Dendritic cell treated with granulocyte-macrophage colony-stimulating factor and Interleukin-4, amounts not matched to agents 40 ng/mL and 50 ng/mL, for 4 days (primary cell): ENCODE data around the gene PHF10.

Experiments used
- H3K27ac Mint-ChIP-seq: one replicate; pipeline ENCODE4 v1.8.0; 2022; ENCODE audit warnings: mild to moderate bottlenecking, mixed read lengths
- H3K27me3 Mint-ChIP-seq: one replicate; pipeline ENCODE4 v1.8.0; 2022; ENCODE audit warnings: mild to moderate bottlenecking, mixed read lengths
- H3K36me3 Mint-ChIP-seq: one replicate; pipeline ENCODE4 v1.8.0; 2022; ENCODE audit warnings: low read depth, mixed read lengths
- H3K4me1 Mint-ChIP-seq: one replicate; pipeline ENCODE4 v1.8.0; 2022; ENCODE audit warnings: low read depth, mixed read lengths
- H3K4me3 Mint-ChIP-seq: one replicate; pipeline ENCODE4 v1.8.0; 2022; ENCODE audit warnings: mild to moderate bottlenecking, moderate library complexity, mixed read lengths
- H3K9me3 Mint-ChIP-seq: one replicate; pipeline ENCODE4 v1.8.0; 2022; ENCODE audit warnings: mixed read lengths
- intact Hi-C: fragments of 100-400 bp; cut with micrococcal nuclease; formaldehyde crosslinking; loops from one replicate; pipeline ENCODE4 v1.15.0; 2022

Gene PHF10

GRCh38 chr6:169678342-169678741 is 46.0 kb downstream of the PHF10 start:
- Mint-ChIP-seq H3K4me1 (no peaks in the 10 kb centered on the region), H3K27ac (no peak overlapping the region), H3K36me3 (peaks cover 25% of the 10 kb centered on the region), H3K27me3 (no peaks in the 10 kb centered on the region), H3K4me3 (no peak overlapping the region), H3K9me3 (peaks cover 32% of the 10 kb centered on the region)
- intact Hi-C loops = no loop called here

- Mint-ChIP-seq H3K9me3 (peaks cover 20% of the 10 kb centered on the region), H3K4me3 (no peak overlapping the region), H3K27ac (no peak overlapping the region), H3K4me1 (no peaks in the 10 kb centered on the region), H3K27me3 (no peaks in the 10 kb centered on the region), H3K36me3 (peaks cover 19% of the 10 kb centered on the region)
- intact Hi-C loops = no loop called here
Observed at GRCh38 chr6:169677096-169677495, 47.2 kb downstream of the PHF10 start.

- Mint-ChIP-seq H3K9me3 (peaks cover 2% of the 10 kb centered on the region), H3K4me3 (no peak overlapping the region), H3K27ac (no peak overlapping the region), H3K36me3 (peaks cover 4% of the 10 kb centered on the region), H3K27me3 (no peaks in the 10 kb centered on the region), H3K4me1 (peaks cover under 1% of the 10 kb centered on the region)
- intact Hi-C loops = no loop called here
Observed at GRCh38 chr6:169675011-169675410, 49.3 kb downstream of the PHF10 start.

GRCh38 chr6:169671563-169671962 is 52.7 kb downstream of the PHF10 start:
- Mint-ChIP-seq H3K4me3 (no peak overlapping the region), H3K4me1 (peaks cover 10% of the 10 kb centered on the region), H3K27me3 (no peaks in the 10 kb centered on the region), H3K36me3 (peaks cover 6% of the 10 kb centered on the region), H3K9me3 (no peaks in the 10 kb centered on the region), H3K27ac (no peak overlapping the region)
- intact Hi-C loops = no loop called here

- Mint-ChIP-seq H3K9me3 (no peaks in the 10 kb centered on the region), H3K4me3 (no peak overlapping the region), H3K4me1 (peaks cover 10% of the 10 kb centered on the region), H3K36me3 (peaks cover 6% of the 10 kb centered on the region), H3K27ac (peak overlapping the region; percentile 18), H3K27me3 (no peaks in the 10 kb centered on the region)
- intact Hi-C loops = no loop called here
Observed at GRCh38 chr6:169669889-169670288, 54.4 kb downstream of the PHF10 start.

- peaks cover 10% of the 10 kb centered on the region for H3K4me1 Mint-ChIP-seq
- intact Hi-C loops = no loop called here
- peaks cover 10% of the 10 kb centered on the region for H3K36me3 Mint-ChIP-seq
- no peaks in the 10 kb centered on the region for H3K27me3 Mint-ChIP-seq
- H3K4me3 Mint-ChIP-seq = no peak overlapping the region
- no peaks in the 10 kb centered on the region for H3K9me3 Mint-ChIP-seq
- H3K27ac Mint-ChIP-seq = peak overlapping the region; percentile 18
Observed at GRCh38 chr6:169669147-169669546, 55.2 kb downstream of the PHF10 start.

GRCh38 chr6:169668203-169668847 is 56.0 kb downstream of the PHF10 start:
- Mint-ChIP-seq H3K27me3 (no peaks in the 10 kb centered on the region), H3K4me1 (peaks cover 10% of the 10 kb centered on the region), H3K4me3 (no peak overlapping the region), H3K36me3 (peaks cover 18% of the 10 kb centered on the region), H3K9me3 (no peaks in the 10 kb centered on the region), H3K27ac (no peak overlapping the region)
- intact Hi-C loops = no loop called here

- Mint-ChIP-seq H3K9me3 (no peaks in the 10 kb centered on the region), H3K27ac (no peak overlapping the region), H3K4me1 (peaks cover 10% of the 10 kb centered on the region), H3K27me3 (no peaks in the 10 kb centered on the region), H3K4me3 (no peak overlapping the region), H3K36me3 (peaks cover 24% of the 10 kb centered on the region)
- intact Hi-C loops = no loop called here
Observed at GRCh38 chr6:169667716-169668115, 56.6 kb downstream of the PHF10 start.

GRCh38 chr6:169666441-169666840 is 57.9 kb downstream of the PHF10 start:
- H3K27me3 Mint-ChIP-seq = no peaks in the 10 kb centered on the region
- intact Hi-C loops = no loop called here
- no peaks in the 10 kb centered on the region for H3K9me3 Mint-ChIP-seq
- H3K4me1 Mint-ChIP-seq = peaks cover 10% of the 10 kb centered on the region
- H3K27ac Mint-ChIP-seq = no peak overlapping the region
- no peak overlapping the region for H3K4me3 Mint-ChIP-seq
- H3K36me3 Mint-ChIP-seq = peaks cover 25% of the 10 kb centered on the region

- H3K27me3 Mint-ChIP-seq = no peaks in the 10 kb centered on the region
- H3K27ac Mint-ChIP-seq = no peak overlapping the region
- peaks cover 10% of the 10 kb centered on the region for H3K4me1 Mint-ChIP-seq
- no peak overlapping the region for H3K4me3 Mint-ChIP-seq
- no peaks in the 10 kb centered on the region for H3K9me3 Mint-ChIP-seq
- peaks cover 25% of the 10 kb centered on the region for H3K36me3 Mint-ChIP-seq
- intact Hi-C loops = no loop called here
Observed at GRCh38 chr6:169665289-169665688, 59.0 kb downstream of the PHF10 start.

GRCh38 chr6:169664227-169664626 is 60.1 kb downstream of the PHF10 start:
- no peaks in the 10 kb centered on the region for H3K9me3 Mint-ChIP-seq
- H3K4me1 Mint-ChIP-seq = peaks cover 1% of the 10 kb centered on the region

GRCh38 chr6:169663468-169663867 is 60.8 kb downstream of the PHF10 start:
- Mint-ChIP-seq H3K9me3 (no peaks in the 10 kb centered on the region), H3K27me3 (no peaks in the 10 kb centered on the region), H3K27ac (no peak overlapping the region), H3K4me1 (no peaks in the 10 kb centered on the region), H3K36me3 (peaks cover 38% of the 10 kb centered on the region), H3K4me3 (no peak overlapping the region)
- intact Hi-C loops = no loop called here

More at GRCh38 chr6:169664227-169664626, 60.1 kb downstream of the PHF10 start:
- Mint-ChIP-seq H3K27ac (no peak overlapping the region), H3K27me3 (no peaks in the 10 kb centered on the region), H3K4me3 (no peak overlapping the region), H3K36me3 (peaks cover 32% of the 10 kb centered on the region)
- intact Hi-C loops = no loop called here

- intact Hi-C loops = no loop called here
- no peak overlapping the region for H3K27ac Mint-ChIP-seq
- H3K36me3 Mint-ChIP-seq = peaks cover 40% of the 10 kb centered on the region
- H3K4me1 Mint-ChIP-seq = no peaks in the 10 kb centered on the region
- H3K4me3 Mint-ChIP-seq = no peak overlapping the region
- H3K9me3 Mint-ChIP-seq = no peaks in the 10 kb centered on the region
- no peaks in the 10 kb centered on the region for H3K27me3 Mint-ChIP-seq
Observed at GRCh38 chr6:169661391-169661756, 62.9 kb downstream of the PHF10 start.

GRCh38 chr6:169660751-169661390 is 63.4 kb downstream of the PHF10 start:
- intact Hi-C loops = no loop called here

More at GRCh38 chr6:169660751-169661390, 63.4 kb downstream of the PHF10 start:
- Mint-ChIP-seq H3K9me3 (no peaks in the 10 kb centered on the region), H3K4me1 (peaks cover 2% of the 10 kb centered on the region), H3K36me3 (peaks cover 45% of the 10 kb centered on the region), H3K27me3 (no peaks in the 10 kb centered on the region), H3K4me3 (no peak overlapping the region), H3K27ac (no peak overlapping the region)
